ENCODE measurements around the gene ANKRD18B. TPM values are rescaled to one million over a fixed set of nuclear protein-coding genes. Genes with fewer than 3 reads are reported as not detected.
"Not testable (repeated sequence)": the region's sequence is repeated elsewhere in the genome, so short reads cannot be mapped to it uniquely, and the experiment has no call there.

ANKRD18B gene
- total RNA-seq, 2 donors from 2014 or later = not detected

GRCh38 chr9:33535541-33535940 is 11.5 kb downstream of the ANKRD18B start:
- Histone ChIP-seq H3K36me3 (no peaks in the 10 kb centered on the region), H3K4me1 (ENCODE audit: control insufficient read depth in 1 of 2, low read depth in 2 of 2) (no peaks in the 10 kb centered on the region), H3K27me3 (replicated peaks; ENCODE audit: insufficient read depth) (no peaks in the 10 kb centered on the region), H3K9me3 (no peaks in the 10 kb centered on the region), H3K27ac (no peak overlapping the region), H3K4me3 (no peak overlapping the region)
- ATAC-seq (ENCODE audit: insufficient number of reproducible peaks, low FRiP score, low read depth) (no peak), DNase-seq (ENCODE audit: low spot score) (no peak)
- TF ChIP-seq, protein P1, sequence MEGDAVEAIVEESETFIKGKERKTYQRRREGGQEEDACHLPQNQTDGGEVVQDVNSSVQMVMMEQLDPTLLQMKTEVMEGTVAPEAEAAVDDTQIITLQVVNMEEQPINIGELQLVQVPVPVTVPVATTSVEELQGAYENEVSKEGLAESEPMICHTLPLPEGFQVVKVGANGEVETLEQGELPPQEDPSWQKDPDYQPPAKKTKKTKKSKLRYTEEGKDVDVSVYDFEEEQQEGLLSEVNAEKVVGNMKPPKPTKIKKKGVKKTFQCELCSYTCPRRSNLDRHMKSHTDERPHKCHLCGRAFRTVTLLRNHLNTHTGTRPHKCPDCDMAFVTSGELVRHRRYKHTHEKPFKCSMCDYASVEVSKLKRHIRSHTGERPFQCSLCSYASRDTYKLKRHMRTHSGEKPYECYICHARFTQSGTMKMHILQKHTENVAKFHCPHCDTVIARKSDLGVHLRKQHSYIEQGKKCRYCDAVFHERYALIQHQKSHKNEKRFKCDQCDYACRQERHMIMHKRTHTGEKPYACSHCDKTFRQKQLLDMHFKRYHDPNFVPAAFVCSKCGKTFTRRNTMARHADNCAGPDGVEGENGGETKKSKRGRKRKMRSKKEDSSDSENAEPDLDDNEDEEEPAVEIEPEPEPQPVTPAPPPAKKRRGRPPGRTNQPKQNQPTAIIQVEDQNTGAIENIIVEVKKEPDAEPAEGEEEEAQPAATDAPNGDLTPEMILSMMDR (IDR thresholded peaks at IDR 0.05) = no peak

GRCh38 chr9:33543463-33543862 is 19.4 kb downstream of the ANKRD18B start:
- ATAC-seq (ENCODE audit: insufficient number of reproducible peaks, low FRiP score, low read depth); H3K36me3 ChIP-seq; DNase-seq (ENCODE audit: low spot score); H3K27me3 ChIP-seq (replicated peaks; ENCODE audit: insufficient read depth); H3K27ac ChIP-seq; H3K9me3 ChIP-seq; H3K4me3 ChIP-seq; H3K4me1 ChIP-seq (ENCODE audit: control insufficient read depth in 1 of 2, low read depth in 2 of 2): not testable (repeated sequence)

- H3K9me3 ChIP-seq; H3K4me1 ChIP-seq (ENCODE audit: control insufficient read depth in 1 of 2, low read depth in 2 of 2); ATAC-seq (ENCODE audit: insufficient number of reproducible peaks, low FRiP score, low read depth); H3K27ac ChIP-seq; H3K36me3 ChIP-seq; H3K27me3 ChIP-seq (replicated peaks; ENCODE audit: insufficient read depth); H3K4me3 ChIP-seq; DNase-seq (ENCODE audit: low spot score): not testable (repeated sequence)
These were observed 21.7 kb downstream of the ANKRD18B start for GRCh38 chr9:33545715-33546114.

- H3K27ac ChIP-seq; ATAC-seq (ENCODE audit: insufficient number of reproducible peaks, low FRiP score, low read depth); H3K9me3 ChIP-seq; H3K4me3 ChIP-seq; H3K36me3 ChIP-seq; H3K4me1 ChIP-seq (ENCODE audit: control insufficient read depth in 1 of 2, low read depth in 2 of 2); DNase-seq (ENCODE audit: low spot score); H3K27me3 ChIP-seq (replicated peaks; ENCODE audit: insufficient read depth): not testable (repeated sequence)
These were observed 24.8 kb downstream of the ANKRD18B start for GRCh38 chr9:33548816-33549215.

- not testable (repeated sequence) for H3K36me3 ChIP-seq; H3K27me3 ChIP-seq (replicated peaks; ENCODE audit: insufficient read depth); DNase-seq (ENCODE audit: low spot score); ATAC-seq (ENCODE audit: insufficient number of reproducible peaks, low FRiP score, low read depth); H3K9me3 ChIP-seq; H3K4me3 ChIP-seq; H3K4me1 ChIP-seq (ENCODE audit: control insufficient read depth in 1 of 2, low read depth in 2 of 2); H3K27ac ChIP-seq
These were observed 25.4 kb downstream of the ANKRD18B start for GRCh38 chr9:33549418-33549817.

GRCh38 chr9:33551183-33551582 is 27.1 kb downstream of the ANKRD18B start:
- H3K27ac ChIP-seq; ATAC-seq (ENCODE audit: insufficient number of reproducible peaks, low FRiP score, low read depth); H3K4me1 ChIP-seq (ENCODE audit: control insufficient read depth in 1 of 2, low read depth in 2 of 2); H3K4me3 ChIP-seq; H3K9me3 ChIP-seq; DNase-seq (ENCODE audit: low spot score); H3K27me3 ChIP-seq (replicated peaks; ENCODE audit: insufficient read depth); H3K36me3 ChIP-seq: not testable (repeated sequence)

- H3K27ac ChIP-seq; H3K4me1 ChIP-seq (ENCODE audit: control insufficient read depth in 1 of 2, low read depth in 2 of 2); H3K9me3 ChIP-seq; ATAC-seq (ENCODE audit: insufficient number of reproducible peaks, low FRiP score, low read depth); H3K27me3 ChIP-seq (replicated peaks; ENCODE audit: insufficient read depth); DNase-seq (ENCODE audit: low spot score); H3K4me3 ChIP-seq; H3K36me3 ChIP-seq: not testable (repeated sequence)
These were observed 28.3 kb downstream of the ANKRD18B start for GRCh38 chr9:33552315-33552725.

GRCh38 chr9:33560217-33560616 is 36.2 kb downstream of the ANKRD18B start:
- not testable (repeated sequence) for H3K4me3 ChIP-seq; H3K27me3 ChIP-seq (replicated peaks; ENCODE audit: insufficient read depth); H3K9me3 ChIP-seq; H3K36me3 ChIP-seq; H3K27ac ChIP-seq; DNase-seq (ENCODE audit: low spot score); H3K4me1 ChIP-seq (ENCODE audit: control insufficient read depth in 1 of 2, low read depth in 2 of 2); ATAC-seq (ENCODE audit: insufficient number of reproducible peaks, low FRiP score, low read depth)

DNA sequence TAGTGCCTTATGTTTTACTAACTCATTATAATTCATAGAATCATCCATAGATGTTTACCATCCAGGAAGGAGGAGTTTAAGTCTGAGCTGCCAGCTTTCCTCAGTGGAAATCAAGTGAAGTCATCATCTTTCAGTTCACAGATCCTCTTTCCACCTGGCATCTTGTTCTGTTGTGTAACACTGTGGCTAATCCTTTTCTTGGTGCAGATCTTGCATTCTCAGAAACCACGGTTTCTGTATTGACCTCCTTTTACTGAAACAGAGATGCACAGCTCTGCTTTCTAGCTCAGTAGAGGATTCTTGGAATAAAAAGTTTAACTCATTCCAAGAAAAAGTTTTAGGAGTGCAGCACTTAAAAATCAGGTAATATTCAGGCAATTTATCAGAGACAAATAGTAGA is 38.1 kb downstream of the ANKRD18B start:
- not testable (repeated sequence) for ATAC-seq (ENCODE audit: insufficient number of reproducible peaks, low FRiP score, low read depth); H3K9me3 ChIP-seq; DNase-seq (ENCODE audit: low spot score); H3K36me3 ChIP-seq; H3K4me1 ChIP-seq (ENCODE audit: control insufficient read depth in 1 of 2, low read depth in 2 of 2); H3K27ac ChIP-seq; H3K27me3 ChIP-seq (replicated peaks; ENCODE audit: insufficient read depth); H3K4me3 ChIP-seq

DNA sequence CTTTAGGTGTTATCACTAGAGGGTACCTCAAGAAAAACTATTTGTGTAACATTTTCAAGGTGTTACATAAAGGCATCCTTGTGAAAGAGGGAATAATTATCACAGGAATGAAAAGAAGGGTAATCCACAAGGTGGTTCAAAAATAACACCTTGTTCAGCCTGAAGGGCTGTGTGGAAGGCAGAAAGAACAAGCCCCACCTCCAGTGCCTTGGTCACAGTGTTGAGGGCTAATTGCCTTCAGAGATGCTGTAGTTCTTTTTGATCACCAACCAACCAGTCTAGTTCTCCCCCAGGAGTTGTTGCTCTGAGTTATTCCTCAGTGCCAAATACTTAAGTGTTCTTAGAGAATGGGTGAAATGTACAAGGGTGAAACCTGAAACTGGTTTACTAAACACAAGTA is 43.7 kb downstream of the ANKRD18B start:
- H3K9me3 ChIP-seq; DNase-seq (ENCODE audit: low spot score); H3K27ac ChIP-seq; H3K4me3 ChIP-seq; ATAC-seq (ENCODE audit: insufficient number of reproducible peaks, low FRiP score, low read depth); H3K27me3 ChIP-seq (replicated peaks; ENCODE audit: insufficient read depth); H3K4me1 ChIP-seq (ENCODE audit: control insufficient read depth in 1 of 2, low read depth in 2 of 2); H3K36me3 ChIP-seq: not testable (repeated sequence)

DNA sequence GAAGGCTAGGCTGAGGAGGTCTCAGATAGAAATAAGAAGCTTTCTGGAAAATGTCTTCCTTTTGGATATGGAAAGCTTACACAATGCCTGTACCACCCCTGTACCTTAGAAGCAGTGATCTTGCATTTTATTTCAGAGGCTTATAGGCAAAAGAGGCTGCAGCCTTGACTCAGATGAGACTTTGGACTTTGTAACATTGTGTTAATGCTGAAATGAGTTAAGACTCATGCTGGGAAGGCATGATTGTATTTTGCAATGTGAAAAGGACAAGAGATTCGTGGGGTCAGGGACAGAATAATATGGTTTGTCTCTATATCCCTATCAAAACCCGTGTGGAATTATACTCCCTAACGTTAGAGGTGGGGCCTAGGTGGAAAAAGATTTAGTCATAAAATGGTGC is 53.7 kb downstream of the ANKRD18B start:
- not testable (repeated sequence) for DNase-seq (ENCODE audit: low spot score); H3K36me3 ChIP-seq; H3K27me3 ChIP-seq (replicated peaks; ENCODE audit: insufficient read depth); H3K9me3 ChIP-seq; H3K27ac ChIP-seq; ATAC-seq (ENCODE audit: insufficient number of reproducible peaks, low FRiP score, low read depth); H3K4me3 ChIP-seq; H3K4me1 ChIP-seq (ENCODE audit: control insufficient read depth in 1 of 2, low read depth in 2 of 2)

DNA sequence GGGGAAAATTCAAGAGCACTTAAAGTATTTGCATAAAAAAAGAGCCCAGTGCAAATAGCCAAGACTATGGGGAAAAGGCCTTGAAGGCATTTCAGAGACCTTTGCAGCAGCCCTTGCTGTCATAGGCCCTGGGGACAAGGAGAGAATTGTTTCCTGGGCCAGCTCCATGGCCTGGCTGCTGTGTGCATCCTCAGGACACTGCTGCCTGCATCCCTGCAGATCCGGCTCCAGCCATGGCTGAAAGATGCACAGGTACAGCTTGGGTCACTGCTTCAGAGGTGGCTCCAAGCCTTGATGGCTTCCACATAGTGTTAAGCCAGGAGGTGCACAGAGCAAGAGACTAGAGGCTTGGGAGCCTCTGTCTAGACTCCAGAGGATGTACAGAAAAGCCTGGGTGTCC is 55.9 kb downstream of the ANKRD18B start:
- H3K4me1 ChIP-seq (ENCODE audit: control insufficient read depth in 1 of 2, low read depth in 2 of 2); H3K27ac ChIP-seq; H3K4me3 ChIP-seq; H3K9me3 ChIP-seq; ATAC-seq (ENCODE audit: insufficient number of reproducible peaks, low FRiP score, low read depth); H3K27me3 ChIP-seq (replicated peaks; ENCODE audit: insufficient read depth); DNase-seq (ENCODE audit: low spot score); H3K36me3 ChIP-seq: not testable (repeated sequence)

All from thoracic aorta (tissue), 2 donors.